Adrenal gland (tissue), 5 donors: ENCODE data around the gene S100A9.

ENCODE experiments used
- CTCF ChIP-seq, 6 experiments: fragments of 450-650 bp in 4 of 6; fragments of 200-600 bp in 2 of 6; sonication (generic) in 1 of 6; IDR thresholded peaks; 1 replicate in 5 of 6; 2 replicates in 1 of 6; pipeline versions ENCODE4 v1.5.1 to v1.8.0; 2016 to 2021; ENCODE audit warnings: antibody characterized with exemption in 6 of 6, mild to moderate bottlenecking in 2 of 6, moderate library complexity in 1 of 6
- POLR2A ChIP-seq, 2 donors: fragments of 450-650 bp; IDR thresholded peaks; one replicate each; pipeline ENCODE4 v1.6.1; 2017; ENCODE audit warnings: antibody characterized with exemption in 2 of 2, mild to moderate bottlenecking in 2 of 2, moderate library complexity in 1 of 2
- donor health status: DM: no; HTN: no; CAD: no.

- TF ChIP-seq CTCF (IDR thresholded peaks at IDR 0.05) = no peak
- no peak for TF ChIP-seq POLR2A (IDR thresholded peaks at IDR 0.05)
Measured at GRCh38 chr1:153380711-153381110, 23.1 kb downstream of the S100A9 start.
